KMS-11 (cell line): ENCODE data around the gene LBHD1.

Experiments
- H2AFZ ChIP-seq: fragments of 200-600 bp; sonication (generic); 2 replicates; pipeline ENCODE4 v1.6.1; 2016; ENCODE audit warnings: antibody characterized with exemption, mixed run types, low read depth
- H3K27ac ChIP-seq: fragments of 200-600 bp; sonication (generic); 2 replicates; pipeline ENCODE4 v1.6.1; 2016; ENCODE audit warnings: mild to moderate bottlenecking, mixed run types
- H3K27me3 ChIP-seq: fragments of 200-600 bp; sonication (generic); 2 replicates; pipeline ENCODE4 v1.6.1; 2017; ENCODE audit warnings: mild to moderate bottlenecking, low read depth, mixed run types, moderate library complexity; ENCODE audit not compliant: insufficient read depth
- H3K36me3 ChIP-seq: fragments of 200-600 bp; sonication (generic); 2 replicates; pipeline ENCODE4 v1.6.1; 2017; ENCODE audit warnings: mild to moderate bottlenecking, mixed run types; ENCODE audit not compliant: insufficient read depth
- H3K4me1 ChIP-seq: fragments of 200-600 bp; sonication (generic); 2 replicates; pipeline ENCODE4 v1.6.1; 2016; ENCODE audit warnings: mild to moderate bottlenecking, low read depth, mixed run types; ENCODE audit not compliant: poor library complexity, severe bottlenecking
- H3K4me2 ChIP-seq: fragments of 200-600 bp; sonication (generic); 2 replicates; pipeline ENCODE4 v1.7.0; 2016; ENCODE audit warnings: mild to moderate bottlenecking, mixed run types
- H3K4me3 ChIP-seq: fragments of 200-600 bp; sonication (generic); IDR thresholded peaks from 2 replicates; pipeline ENCODE4 v1.6.1; 2017; ENCODE audit warnings: low read depth, low read length, mixed read lengths; ENCODE audit not compliant: insufficient read depth
- H3K79me2 ChIP-seq: fragments of 200-600 bp; sonication (generic); 2 replicates; pipeline ENCODE4 v1.6.1; 2016; ENCODE audit warnings: low read depth, mixed run types; ENCODE audit not compliant: insufficient read depth
- H3K9ac ChIP-seq: fragments of 200-600 bp; sonication (generic); 2 replicates; pipeline ENCODE4 v1.6.1; 2016; ENCODE audit warnings: mild to moderate bottlenecking, mixed run types
- H4K20me1 ChIP-seq: fragments of 200-600 bp; sonication (generic); 2 replicates; pipeline ENCODE4 v1.6.1; 2016; ENCODE audit warnings: mild to moderate bottlenecking, mixed run types; ENCODE audit not compliant: insufficient read depth
- TF ChIP-seq, protein P1 (sequence below): fragments of 200-600 bp; sonication (generic); conservative IDR thresholded peaks from 2 replicates; pipeline ENCODE4 v1.6.1; 2017; ENCODE audit warnings: low read depth, mild to moderate bottlenecking, antibody characterized with exemption, low read length, moderate library complexity, mixed read lengths

Gene LBHD1

DNA sequence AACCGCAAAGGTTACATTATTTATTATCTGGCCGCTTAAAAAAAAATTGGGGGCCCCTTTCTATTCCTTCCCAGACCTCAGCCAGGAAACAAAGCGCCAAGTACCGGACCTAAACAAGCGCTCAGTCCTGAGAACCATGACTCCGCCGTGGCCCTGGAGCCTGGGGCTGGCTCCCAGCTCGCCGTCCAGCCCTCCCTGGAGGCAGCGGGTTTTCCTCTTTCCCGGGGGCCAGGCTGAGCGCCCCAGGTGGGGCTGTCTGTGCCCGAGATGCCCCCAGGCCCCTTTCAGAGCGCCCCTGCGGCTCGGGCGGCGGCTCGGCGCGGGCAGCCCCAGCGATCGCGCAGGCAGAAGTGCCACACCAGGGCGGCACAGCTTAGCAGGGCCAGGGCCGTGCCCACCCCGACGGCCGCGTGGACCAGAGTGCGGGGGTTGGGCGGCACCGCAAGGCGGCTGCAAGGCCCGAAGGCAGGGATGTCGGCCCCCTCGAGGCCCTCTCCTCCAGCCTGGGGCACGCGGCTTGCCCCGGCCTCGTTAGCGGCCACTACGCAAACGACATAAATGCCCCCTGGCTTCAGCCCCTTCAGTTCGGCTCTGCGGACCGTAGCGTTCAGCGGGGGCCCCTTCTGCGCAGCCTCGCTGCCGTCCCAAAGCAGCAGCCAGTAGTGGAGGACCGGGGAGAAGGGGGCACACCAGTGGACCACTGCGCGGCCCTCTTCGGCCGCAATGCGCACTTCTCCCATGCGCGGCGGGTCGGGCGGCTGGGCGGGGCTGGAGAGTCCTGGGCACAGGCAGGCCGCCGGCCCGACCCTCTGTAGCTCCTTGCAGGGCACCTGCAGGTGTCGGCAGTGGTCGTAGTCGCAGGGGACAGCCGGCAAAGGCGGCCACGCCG is 15.7 kb upstream of the LBHD1 start:
- Histone ChIP-seq H3K27me3 (no peaks in the 10 kb centered on the region), H3K4me2 (no peak overlapping the region), H3K79me2 (no peaks in the 10 kb centered on the region), H3K36me3 (no peaks in the 10 kb centered on the region), H2AFZ (no peak overlapping the region), H3K4me1 (no peaks in the 10 kb centered on the region), H4K20me1 (no peaks in the 10 kb centered on the region), H3K27ac (no peak overlapping the region), H3K4me3 (no peak overlapping the region), H3K9ac (no peak overlapping the region)
- TF ChIP-seq, protein P1, sequence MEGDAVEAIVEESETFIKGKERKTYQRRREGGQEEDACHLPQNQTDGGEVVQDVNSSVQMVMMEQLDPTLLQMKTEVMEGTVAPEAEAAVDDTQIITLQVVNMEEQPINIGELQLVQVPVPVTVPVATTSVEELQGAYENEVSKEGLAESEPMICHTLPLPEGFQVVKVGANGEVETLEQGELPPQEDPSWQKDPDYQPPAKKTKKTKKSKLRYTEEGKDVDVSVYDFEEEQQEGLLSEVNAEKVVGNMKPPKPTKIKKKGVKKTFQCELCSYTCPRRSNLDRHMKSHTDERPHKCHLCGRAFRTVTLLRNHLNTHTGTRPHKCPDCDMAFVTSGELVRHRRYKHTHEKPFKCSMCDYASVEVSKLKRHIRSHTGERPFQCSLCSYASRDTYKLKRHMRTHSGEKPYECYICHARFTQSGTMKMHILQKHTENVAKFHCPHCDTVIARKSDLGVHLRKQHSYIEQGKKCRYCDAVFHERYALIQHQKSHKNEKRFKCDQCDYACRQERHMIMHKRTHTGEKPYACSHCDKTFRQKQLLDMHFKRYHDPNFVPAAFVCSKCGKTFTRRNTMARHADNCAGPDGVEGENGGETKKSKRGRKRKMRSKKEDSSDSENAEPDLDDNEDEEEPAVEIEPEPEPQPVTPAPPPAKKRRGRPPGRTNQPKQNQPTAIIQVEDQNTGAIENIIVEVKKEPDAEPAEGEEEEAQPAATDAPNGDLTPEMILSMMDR = no peak

DNA sequence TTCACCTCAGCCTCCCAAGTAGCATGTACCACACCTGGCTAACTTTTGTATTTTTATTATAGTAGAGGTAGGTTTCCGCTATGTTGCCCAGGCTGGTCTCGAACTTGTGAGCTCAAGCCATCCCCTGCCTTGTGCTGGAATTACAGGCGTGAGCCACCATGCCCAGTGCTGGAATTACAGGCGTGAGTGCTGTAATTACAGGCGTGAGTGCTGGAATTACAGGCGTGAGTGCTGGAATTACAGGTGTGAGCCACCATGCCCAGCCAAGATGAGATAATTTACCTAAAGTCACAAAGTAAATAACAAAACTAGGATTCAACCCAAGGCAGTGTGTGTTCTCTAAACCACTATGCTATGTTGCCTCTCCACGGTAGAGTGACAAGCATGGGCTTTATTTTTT is 10.5 kb upstream of the LBHD1 start:
- no peaks in the 10 kb centered on the region for H3K27me3 ChIP-seq
- H3K9ac ChIP-seq = no peak overlapping the region
- H3K36me3 ChIP-seq = no peaks in the 10 kb centered on the region
- H3K27ac ChIP-seq = no peak overlapping the region
- H3K79me2 ChIP-seq = peaks cover 13% of the 10 kb centered on the region
- TF ChIP-seq, protein P1 = no peak
- no peak overlapping the region for H3K4me3 ChIP-seq
- H3K4me1 ChIP-seq = peaks cover 14% of the 10 kb centered on the region
- no peaks in the 10 kb centered on the region for H4K20me1 ChIP-seq
- no peak overlapping the region for H2AFZ ChIP-seq
- no peak overlapping the region for H3K4me2 ChIP-seq

DNA sequence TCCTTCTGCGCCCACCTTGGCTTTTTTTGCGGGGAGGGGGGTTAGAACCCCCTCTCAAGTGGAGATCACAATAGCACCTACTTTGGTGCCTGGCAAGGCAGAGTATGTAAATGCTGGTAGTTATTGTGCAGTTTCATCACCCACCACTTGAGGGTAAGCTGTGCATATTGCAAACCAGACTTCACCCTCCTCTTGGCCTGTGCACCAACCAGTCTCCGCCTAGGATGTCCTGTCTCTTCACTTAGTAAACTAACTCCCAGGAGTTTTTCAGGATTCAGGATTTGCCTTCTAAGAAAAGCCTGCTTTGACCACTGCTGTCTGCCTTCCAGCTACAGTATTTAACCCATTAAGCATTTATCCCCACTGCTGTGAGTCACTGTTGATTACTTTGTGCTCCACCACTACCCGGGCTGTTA is 8.8 kb upstream of the LBHD1 start:
- no peaks in the 10 kb centered on the region for H3K36me3 ChIP-seq
- peaks cover 15% of the 10 kb centered on the region for H3K79me2 ChIP-seq
- H4K20me1 ChIP-seq = no peaks in the 10 kb centered on the region
- peak overlapping the region; percentile 39; the same call in 1 of the 2 replicates for H2AFZ ChIP-seq
- TF ChIP-seq, protein P1 = peak; percentile 59
- peaks cover 22% of the 10 kb centered on the region for H3K4me1 ChIP-seq
- no peak overlapping the region for H3K9ac ChIP-seq
- H3K27ac ChIP-seq = no peak overlapping the region
- no peak overlapping the region for H3K4me3 ChIP-seq
- H3K4me2 ChIP-seq = no peak overlapping the region
- H3K27me3 ChIP-seq = no peaks in the 10 kb centered on the region

DNA sequence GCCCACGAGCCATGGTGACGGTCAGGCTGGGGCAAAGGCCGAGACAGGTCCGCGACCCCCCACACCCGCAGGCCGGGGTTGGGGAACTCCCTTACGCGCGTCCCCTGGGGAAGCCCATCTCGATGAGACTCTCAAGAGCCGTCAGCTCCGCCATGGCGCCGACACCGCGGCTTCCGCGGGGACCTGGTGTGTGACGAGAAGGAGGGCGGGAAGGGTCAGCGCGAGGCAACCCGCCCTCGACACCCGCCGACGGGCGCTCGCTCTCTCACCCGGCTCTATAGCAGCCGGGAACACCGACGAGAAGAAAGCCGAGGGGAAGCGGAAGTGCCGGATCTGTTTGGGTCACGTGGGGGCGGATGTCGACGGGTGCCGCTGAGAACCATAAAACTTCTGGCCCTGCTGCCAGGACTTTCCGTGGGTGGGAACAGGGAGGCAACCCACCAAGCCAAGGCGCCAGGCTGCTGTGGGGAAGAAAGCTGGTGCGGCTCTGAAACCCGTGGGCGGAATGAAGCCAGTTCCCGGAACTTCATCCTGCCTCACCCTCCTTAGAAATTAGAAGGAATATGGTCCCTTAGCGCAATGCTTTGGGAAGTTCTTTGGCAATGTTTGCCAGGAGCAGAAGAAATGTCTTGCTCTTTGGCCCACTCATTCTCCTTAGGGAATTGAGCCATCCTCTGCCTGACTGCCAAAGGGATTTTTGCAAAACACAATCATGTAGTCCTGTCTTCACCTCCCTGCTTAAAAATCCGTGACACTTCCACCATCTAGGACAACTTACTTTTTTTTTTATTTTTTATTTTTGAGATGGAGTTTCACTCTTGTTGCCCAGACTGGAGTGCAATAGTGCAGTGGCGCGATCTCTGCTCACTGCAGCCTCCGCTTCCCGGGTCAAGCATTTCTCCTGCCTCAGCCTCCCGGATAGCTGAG is 7.0 kb upstream of the LBHD1 start, which contains the start of gene UBXN1:
Gene UBXN1 (minus strand): TSS at position 304 of the 927 bp plus-strand sequence. CDS start 150 bp downstream, at position 154.
- Histone ChIP-seq H3K4me1 (peaks cover 22% of the 10 kb centered on the region), H3K9ac (peak within 1 kb of the TSS; percentile 64; the same call in 1 of the 2 replicates), H3K36me3 (no peaks in the 10 kb centered on the region), H3K4me2 (peak within 1 kb of the TSS; percentile 94), H2AFZ (peak within 1 kb of the TSS; percentile 95), H3K4me3 (no peak within 1 kb of the TSS), H3K27me3 (no peaks in the 10 kb centered on the region), H4K20me1 (no peaks in the 10 kb centered on the region), H3K27ac (peak within 1 kb of the TSS; percentile 14; the same call in 1 of the 2 replicates), H3K79me2 (peaks cover 15% of the 10 kb centered on the region)
- TF ChIP-seq, protein P1 = no peak
